ENCODE results near the gene GMFB. TPM values are rescaled to one million over a fixed set of nuclear protein-coding genes. Genes with fewer than 3 reads are reported as not detected.
"Not testable (repeated sequence)": the region's sequence is repeated elsewhere in the genome, so short reads cannot be mapped to it uniquely, and the experiment has no call there.

The GMFB gene
- total RNA-seq, 1 experiment from 2014 or later = 53.3 TPM

DNA sequence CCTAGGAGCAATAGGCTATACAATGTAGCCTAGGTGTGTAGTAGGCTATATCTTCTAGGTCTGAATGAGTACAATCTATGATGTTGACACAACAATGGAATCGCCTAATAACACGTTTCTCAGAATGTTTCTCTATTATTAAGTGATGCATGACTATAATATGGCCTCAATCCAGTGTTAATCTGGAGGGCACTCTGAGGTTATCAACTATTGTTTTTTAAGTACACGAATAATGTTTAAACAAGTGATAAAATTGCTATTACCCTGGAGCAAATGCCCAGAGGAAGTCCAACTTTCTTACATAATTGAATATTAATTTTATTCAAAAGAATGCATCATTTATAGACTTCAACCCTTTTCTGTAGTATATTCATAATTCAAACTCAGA is 31.2 kb downstream of the GMFB start:
- no peak for DNase-seq (ENCODE audit: unreplicated experiment)
- H3K9me3 Mint-ChIP-seq (ENCODE audit: unreplicated experiment) = no peaks in the 10 kb centered on the region
- H3K36me3 Mint-ChIP-seq (ENCODE audit: insufficient read depth, unreplicated experiment) = peaks cover 7% of the 10 kb centered on the region
- no TSS peak for BruUV-seq (replicated peaks)
- no peaks in the 10 kb centered on the region for H3K4me1 Mint-ChIP-seq (ENCODE audit: insufficient read depth, unreplicated experiment)
- POLR2A ChIA-PET = interaction anchor here (0.6 to 2.9 kb wide), 4 partner anchors 11 to 680 kb away, joined by 3 to 20 read pairs (median 4); no protein-coding TSS in a partner anchor
- H3K4me3 Mint-ChIP-seq (ENCODE audit: unreplicated experiment) = no peak overlapping the region
- H3K27me3 Mint-ChIP-seq (ENCODE audit: insufficient read depth, unreplicated experiment) = no peaks in the 10 kb centered on the region
- no peak overlapping the region for H3K27ac Mint-ChIP-seq (ENCODE audit: low read depth, unreplicated experiment)
- CTCF ChIA-PET = interaction anchor here (0.7 to 1.2 kb wide), 7 partner anchors 8 to 847 kb away, joined by 3 to 5 read pairs (median 4); no protein-coding TSS in a partner anchor
- TF ChIP-seq, protein P1, sequence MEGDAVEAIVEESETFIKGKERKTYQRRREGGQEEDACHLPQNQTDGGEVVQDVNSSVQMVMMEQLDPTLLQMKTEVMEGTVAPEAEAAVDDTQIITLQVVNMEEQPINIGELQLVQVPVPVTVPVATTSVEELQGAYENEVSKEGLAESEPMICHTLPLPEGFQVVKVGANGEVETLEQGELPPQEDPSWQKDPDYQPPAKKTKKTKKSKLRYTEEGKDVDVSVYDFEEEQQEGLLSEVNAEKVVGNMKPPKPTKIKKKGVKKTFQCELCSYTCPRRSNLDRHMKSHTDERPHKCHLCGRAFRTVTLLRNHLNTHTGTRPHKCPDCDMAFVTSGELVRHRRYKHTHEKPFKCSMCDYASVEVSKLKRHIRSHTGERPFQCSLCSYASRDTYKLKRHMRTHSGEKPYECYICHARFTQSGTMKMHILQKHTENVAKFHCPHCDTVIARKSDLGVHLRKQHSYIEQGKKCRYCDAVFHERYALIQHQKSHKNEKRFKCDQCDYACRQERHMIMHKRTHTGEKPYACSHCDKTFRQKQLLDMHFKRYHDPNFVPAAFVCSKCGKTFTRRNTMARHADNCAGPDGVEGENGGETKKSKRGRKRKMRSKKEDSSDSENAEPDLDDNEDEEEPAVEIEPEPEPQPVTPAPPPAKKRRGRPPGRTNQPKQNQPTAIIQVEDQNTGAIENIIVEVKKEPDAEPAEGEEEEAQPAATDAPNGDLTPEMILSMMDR (IDR thresholded peaks at IDR 0.05; ENCODE audit: unreplicated experiment) = no peak
- intact Hi-C loops (cut with micrococcal nuclease) = no loop called here

DNA sequence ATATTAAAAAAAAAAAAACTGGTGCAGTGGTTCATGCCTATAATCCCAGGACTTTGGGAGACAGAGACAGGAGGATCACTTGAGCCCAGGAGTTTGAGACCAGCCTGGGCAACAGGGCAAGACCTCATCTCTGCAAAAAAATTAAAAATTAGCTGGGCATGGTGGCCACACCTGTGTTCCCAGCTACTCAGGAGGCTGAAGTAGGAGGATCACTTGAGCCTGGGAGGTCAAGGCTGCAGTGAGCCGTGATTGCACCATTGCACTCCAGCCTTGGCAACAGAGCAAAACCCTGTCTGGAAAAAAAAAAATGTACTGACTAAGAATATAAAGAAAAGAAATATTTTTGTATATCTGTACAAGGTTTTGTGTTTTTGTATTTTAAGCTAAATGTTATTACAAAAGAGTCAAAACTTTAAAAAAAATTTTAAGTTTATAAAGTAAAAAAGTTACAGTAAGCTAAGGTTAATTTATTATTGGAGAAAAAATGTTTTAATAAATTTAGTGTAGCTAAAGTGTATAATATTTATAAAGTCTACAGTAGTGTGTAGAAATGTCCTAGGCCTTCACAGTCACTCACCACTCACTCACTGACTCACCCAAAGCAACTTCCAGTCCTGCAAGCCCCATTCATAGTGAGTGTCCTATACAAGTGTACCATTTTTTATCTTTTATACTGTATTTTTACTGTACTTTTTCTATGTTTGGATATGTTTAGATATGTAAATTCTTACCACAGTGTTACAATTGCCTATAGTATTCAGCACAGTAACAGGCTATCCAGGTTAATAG is 31.8 kb downstream of the GMFB start:
- H3K4me1 Mint-ChIP-seq (ENCODE audit: insufficient read depth, unreplicated experiment); H3K9me3 Mint-ChIP-seq (ENCODE audit: unreplicated experiment); H3K27me3 Mint-ChIP-seq (ENCODE audit: insufficient read depth, unreplicated experiment); intact Hi-C loops (cut with micrococcal nuclease); H3K27ac Mint-ChIP-seq (ENCODE audit: low read depth, unreplicated experiment); BruUV-seq (replicated peaks); H3K36me3 Mint-ChIP-seq (ENCODE audit: insufficient read depth, unreplicated experiment); H3K4me3 Mint-ChIP-seq (ENCODE audit: unreplicated experiment): not testable (repeated sequence)
- peak; percentile 14 for DNase-seq (ENCODE audit: unreplicated experiment)
- ChIA-PET CTCF (interaction anchor here (0.5 to 1.2 kb wide), 9 partner anchors 9 to 1320 kb away, joined by 3 to 5 read pairs (median 3); no protein-coding TSS in a partner anchor), POLR2A (interaction anchor here (0.6 to 2.9 kb wide), 5 partner anchors 9 to 680 kb away, joined by 3 to 20 read pairs (median 4); no protein-coding TSS in a partner anchor)

DNA sequence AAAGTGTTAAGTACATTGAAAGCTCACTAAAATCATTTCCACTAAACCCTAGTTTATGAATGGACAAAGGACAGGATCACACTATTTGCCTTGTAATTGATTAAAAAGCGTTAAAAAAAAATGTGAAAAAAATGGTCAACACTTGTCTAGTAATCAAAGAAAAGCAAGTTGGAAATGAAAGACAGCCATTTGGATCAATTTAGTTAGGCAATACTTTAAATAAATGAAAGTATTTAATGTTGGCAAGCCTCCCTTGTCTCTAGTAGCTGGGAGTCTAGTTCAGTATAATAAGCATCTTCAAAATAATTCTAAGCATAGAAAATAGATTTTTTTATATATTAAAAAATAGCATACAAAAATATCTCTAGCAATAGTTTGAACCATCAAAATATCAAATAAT is 33.4 kb downstream of the GMFB start:
- H3K36me3 Mint-ChIP-seq (ENCODE audit: insufficient read depth, unreplicated experiment) = peaks cover 7% of the 10 kb centered on the region
- H3K4me1 Mint-ChIP-seq (ENCODE audit: insufficient read depth, unreplicated experiment) = peaks cover 5% of the 10 kb centered on the region
- H3K9me3 Mint-ChIP-seq (ENCODE audit: unreplicated experiment) = no peaks in the 10 kb centered on the region
- H3K27me3 Mint-ChIP-seq (ENCODE audit: insufficient read depth, unreplicated experiment) = no peaks in the 10 kb centered on the region
- CTCF ChIA-PET = interaction anchor here (0.6 kb wide), 1 partner anchor 1022 kb away, joined by 6 read pairs; no protein-coding TSS in a partner anchor
- POLR2A ChIA-PET = interaction anchor here (2.9 kb wide), 1 partner anchor 9 kb away, joined by 20 read pairs; no protein-coding TSS in a partner anchor
- intact Hi-C loops (cut with micrococcal nuclease) = no loop called here
- no peak for DNase-seq (ENCODE audit: unreplicated experiment)
- H3K4me3 Mint-ChIP-seq (ENCODE audit: unreplicated experiment) = no peak overlapping the region
- TF ChIP-seq, protein P1 (IDR thresholded peaks at IDR 0.05; ENCODE audit: unreplicated experiment) = no peak
- no peak overlapping the region for H3K27ac Mint-ChIP-seq (ENCODE audit: low read depth, unreplicated experiment)
- BruUV-seq (replicated peaks) = no TSS peak

DNA sequence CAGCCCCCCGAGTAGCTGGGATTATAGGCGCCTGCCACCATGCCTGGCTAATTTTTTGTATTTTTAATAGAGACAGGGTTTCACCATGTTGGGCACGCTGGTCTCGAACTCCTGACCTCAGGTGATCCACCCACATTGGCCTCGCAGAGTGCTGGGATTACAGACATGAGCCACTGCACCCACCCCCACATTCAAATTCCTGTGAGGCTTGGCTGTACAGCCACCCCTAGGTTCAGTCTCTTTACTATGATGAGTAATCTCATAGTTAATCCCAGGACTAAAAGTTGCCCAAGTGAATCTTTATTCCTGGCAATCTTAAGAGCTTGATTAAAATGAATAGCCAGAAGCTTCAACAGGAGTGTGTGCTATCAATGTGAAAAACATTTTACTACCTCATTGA is 34.8 kb downstream of the GMFB start:
- ChIA-PET CTCF (interaction anchor here (0.6 to 1.0 kb wide), 2 partner anchors 12 to 303 kb away, joined by 3 read pairs; no protein-coding TSS in a partner anchor), POLR2A (interaction anchor here (0.6 to 1.3 kb wide), 4 partner anchors 14 to 34 kb away, joined by 3 to 4 read pairs (median 3); partner anchors contain the start of gene GMFB)
- H3K4me3 Mint-ChIP-seq (ENCODE audit: unreplicated experiment); H3K27ac Mint-ChIP-seq (ENCODE audit: low read depth, unreplicated experiment); H3K27me3 Mint-ChIP-seq (ENCODE audit: insufficient read depth, unreplicated experiment); H3K36me3 Mint-ChIP-seq (ENCODE audit: insufficient read depth, unreplicated experiment); H3K4me1 Mint-ChIP-seq (ENCODE audit: insufficient read depth, unreplicated experiment); BruUV-seq (replicated peaks); intact Hi-C loops (cut with micrococcal nuclease); H3K9me3 Mint-ChIP-seq (ENCODE audit: unreplicated experiment): not testable (repeated sequence)
- peak; percentile 67 for DNase-seq (ENCODE audit: unreplicated experiment)

DNA sequence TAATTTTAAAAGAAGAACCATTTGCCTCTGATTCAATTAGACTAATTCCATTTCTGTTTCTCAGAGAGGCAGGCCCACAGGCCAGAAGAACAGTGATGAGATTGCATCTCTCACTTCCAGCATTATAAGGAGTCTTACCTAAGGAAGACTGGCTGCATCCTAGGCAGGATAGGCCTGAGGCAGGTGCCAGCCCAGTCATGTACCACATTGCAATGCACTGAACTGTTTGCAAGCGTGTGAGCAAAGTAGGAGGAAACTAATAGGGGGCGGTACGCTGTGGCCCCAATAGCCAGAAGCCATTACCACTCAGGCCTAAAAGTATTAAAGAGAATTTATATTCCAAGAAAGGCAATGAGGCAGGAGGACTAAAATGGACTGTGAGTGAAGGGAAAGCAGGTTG is 35.5 kb downstream of the GMFB start:
- intact Hi-C loops (cut with micrococcal nuclease) = no loop called here
- no peak overlapping the region for H3K4me3 Mint-ChIP-seq (ENCODE audit: unreplicated experiment)
- TF ChIP-seq, protein P1 (IDR thresholded peaks at IDR 0.05; ENCODE audit: unreplicated experiment) = no peak
- H3K27me3 Mint-ChIP-seq (ENCODE audit: insufficient read depth, unreplicated experiment) = no peaks in the 10 kb centered on the region
- H3K27ac Mint-ChIP-seq (ENCODE audit: low read depth, unreplicated experiment) = peak overlapping the region; percentile 49
- H3K36me3 Mint-ChIP-seq (ENCODE audit: insufficient read depth, unreplicated experiment) = peaks cover 7% of the 10 kb centered on the region
- no peak for DNase-seq (ENCODE audit: unreplicated experiment)
- ChIA-PET POLR2A (interaction anchor here (1.0 to 1.3 kb wide), 3 partner anchors 12 to 18 kb away, joined by 3 to 4 read pairs (median 3); no protein-coding TSS in a partner anchor), CTCF (interaction anchor here (0.7 kb wide), 1 partner anchor 25 kb away, joined by 3 read pairs; no protein-coding TSS in a partner anchor)
- H3K4me1 Mint-ChIP-seq (ENCODE audit: insufficient read depth, unreplicated experiment) = peaks cover 5% of the 10 kb centered on the region
- no TSS peak for BruUV-seq (replicated peaks)
- H3K9me3 Mint-ChIP-seq (ENCODE audit: unreplicated experiment) = no peaks in the 10 kb centered on the region
